Measurements from ENCODE around the gene FOXL2NB. TPM values are rescaled to one million over a fixed set of nuclear protein-coding genes. Genes with fewer than 3 reads are reported as not detected.

FOXL2NB gene
- total RNA-seq, 4 donors from 2014 or later: not detected

DNA sequence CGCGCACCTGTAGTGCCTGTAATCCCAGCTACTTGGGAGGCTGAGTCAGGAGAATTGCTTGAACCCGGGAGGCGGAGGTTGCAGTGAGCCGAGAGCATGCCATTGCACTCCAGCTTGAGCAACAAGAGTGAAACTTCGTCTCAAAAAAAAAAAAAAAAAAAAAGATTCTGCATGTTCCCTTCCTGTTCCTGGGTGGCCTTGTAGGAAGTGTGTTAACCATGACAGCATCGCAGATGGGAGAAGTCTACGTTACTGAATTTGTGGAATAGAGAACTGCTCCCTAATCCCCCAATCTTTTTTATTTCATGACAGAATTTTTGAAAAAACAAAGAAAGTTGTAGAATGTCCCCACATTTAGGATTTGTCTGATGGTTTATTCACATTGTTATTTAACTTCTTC lies 45.5 kb upstream of the FOXL2NB start:
- in situ Hi-C loops (cut with MboI; ENCODE audit: low pct_ligation_motif_present in 1 of 4, low pct_unique_long_range_greater_than_20kb in 1 of 4, low sequenced_read_pairs in 3 of 4) (no loop called here), intact Hi-C loops (cut with DNase I; ENCODE audit: low total_unique reads) (no loop called here)
- H3K9me3 ChIP-seq: no peaks in the 10 kb centered on the region
- H3K27me3 ChIP-seq: no peaks in the 10 kb centered on the region
- TF ChIP-seq, protein P1, sequence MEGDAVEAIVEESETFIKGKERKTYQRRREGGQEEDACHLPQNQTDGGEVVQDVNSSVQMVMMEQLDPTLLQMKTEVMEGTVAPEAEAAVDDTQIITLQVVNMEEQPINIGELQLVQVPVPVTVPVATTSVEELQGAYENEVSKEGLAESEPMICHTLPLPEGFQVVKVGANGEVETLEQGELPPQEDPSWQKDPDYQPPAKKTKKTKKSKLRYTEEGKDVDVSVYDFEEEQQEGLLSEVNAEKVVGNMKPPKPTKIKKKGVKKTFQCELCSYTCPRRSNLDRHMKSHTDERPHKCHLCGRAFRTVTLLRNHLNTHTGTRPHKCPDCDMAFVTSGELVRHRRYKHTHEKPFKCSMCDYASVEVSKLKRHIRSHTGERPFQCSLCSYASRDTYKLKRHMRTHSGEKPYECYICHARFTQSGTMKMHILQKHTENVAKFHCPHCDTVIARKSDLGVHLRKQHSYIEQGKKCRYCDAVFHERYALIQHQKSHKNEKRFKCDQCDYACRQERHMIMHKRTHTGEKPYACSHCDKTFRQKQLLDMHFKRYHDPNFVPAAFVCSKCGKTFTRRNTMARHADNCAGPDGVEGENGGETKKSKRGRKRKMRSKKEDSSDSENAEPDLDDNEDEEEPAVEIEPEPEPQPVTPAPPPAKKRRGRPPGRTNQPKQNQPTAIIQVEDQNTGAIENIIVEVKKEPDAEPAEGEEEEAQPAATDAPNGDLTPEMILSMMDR (IDR thresholded peaks at IDR 0.05): no peak
- TF ChIP-seq POLR2AphosphoS5 (IDR thresholded peaks at IDR 0.05) (no peak), EP300 (IDR thresholded peaks at IDR 0.05; ENCODE audit: low read depth) (no peak), POLR2A (IDR thresholded peaks at IDR 0.05) (no peak)
- H3K4me3 ChIP-seq: no peak overlapping the region
- WGBS, 2 donors (ENCODE audit: low coverage in 1 of 2): 14 to 78% methylated on average over 2 to 8 of the region's 8 CpGs
- no peak overlapping the region for H3K27ac ChIP-seq
- no peaks in the 10 kb centered on the region for H3K36me3 ChIP-seq
- peaks cover 0 to 19% (median 8%) of the 10 kb centered on the region in 4 donors for H3K4me1 ChIP-seq
- DNase-seq: no peak

DNA sequence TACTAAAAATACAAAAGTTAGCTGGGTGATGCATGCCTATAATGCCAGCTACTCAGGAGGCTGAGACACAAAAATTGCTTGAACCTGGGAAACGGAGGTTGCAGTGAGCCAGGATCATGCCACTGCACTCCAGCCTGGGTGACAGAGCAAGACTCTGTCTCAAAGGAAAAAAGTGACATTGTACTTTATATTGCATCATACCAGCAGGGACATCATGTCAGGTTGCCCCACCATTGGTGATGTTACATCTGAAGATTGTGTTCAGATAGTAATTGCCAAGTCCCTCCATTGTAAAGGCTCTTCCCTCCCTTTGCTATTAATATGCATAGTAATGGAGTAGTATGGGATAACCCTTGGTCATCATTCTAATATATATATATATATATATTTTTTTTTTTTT lies 44.8 kb upstream of the FOXL2NB start:
- intact Hi-C loops (cut with DNase I; ENCODE audit: low total_unique reads) (no loop called here), in situ Hi-C loops (cut with MboI; ENCODE audit: low pct_ligation_motif_present in 1 of 4, low pct_unique_long_range_greater_than_20kb in 1 of 4, low sequenced_read_pairs in 3 of 4) (no loop called here)
- WGBS, 2 donors (ENCODE audit: low coverage in 1 of 2): 75% methylated on average over 1 of the region's 1 CpG; no CpG with 5 or more reads in 1 of the 2 donors
- DNase-seq: no peak
- Histone ChIP-seq H3K27ac (no peak overlapping the region), H3K27me3 (no peaks in the 10 kb centered on the region), H3K4me1 (peaks cover 0 to 19% (median 8%) of the 10 kb centered on the region in 4 donors), H3K4me3 (no peak overlapping the region), H3K36me3 (no peaks in the 10 kb centered on the region), H3K9me3 (no peaks in the 10 kb centered on the region)
- no peak for TF ChIP-seq EP300 (IDR thresholded peaks at IDR 0.05; ENCODE audit: low read depth)
- no peak for TF ChIP-seq POLR2AphosphoS5 (IDR thresholded peaks at IDR 0.05)
- TF ChIP-seq, protein P1 (IDR thresholded peaks at IDR 0.05): no peak
- no peak for TF ChIP-seq POLR2A (IDR thresholded peaks at IDR 0.05)

DNA sequence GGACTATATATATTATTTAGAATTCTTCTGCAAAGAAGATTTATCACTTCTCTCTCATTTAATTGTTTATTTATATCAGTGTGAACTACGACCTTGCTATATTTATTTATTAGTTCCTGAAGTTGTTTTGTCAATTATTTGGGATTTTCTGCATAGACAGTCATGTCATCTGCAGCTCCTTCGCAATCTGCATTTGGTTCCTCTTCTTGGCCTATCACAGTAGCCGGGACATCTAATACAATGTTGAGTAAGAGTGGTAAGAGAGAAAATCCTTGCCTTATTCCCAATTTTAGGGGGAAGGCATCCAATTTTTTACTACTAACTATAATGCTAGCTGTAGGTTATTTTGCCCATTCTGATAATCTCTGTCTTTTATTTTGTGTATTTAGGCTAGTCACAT lies 39.5 kb upstream of the FOXL2NB start:
- in situ Hi-C loops (cut with MboI; ENCODE audit: low pct_ligation_motif_present in 1 of 4, low pct_unique_long_range_greater_than_20kb in 1 of 4, low sequenced_read_pairs in 3 of 4): no loop called here
- no peak overlapping the region for H3K27ac ChIP-seq
- intact Hi-C loops (cut with DNase I; ENCODE audit: low total_unique reads): no loop called here
- TF ChIP-seq, protein P1 (IDR thresholded peaks at IDR 0.05): no peak
- TF ChIP-seq EP300 (IDR thresholded peaks at IDR 0.05; ENCODE audit: low read depth): no peak
- no peak for TF ChIP-seq POLR2AphosphoS5 (IDR thresholded peaks at IDR 0.05)
- no peak for TF ChIP-seq POLR2A (IDR thresholded peaks at IDR 0.05)
- H3K36me3 ChIP-seq: no peaks in the 10 kb centered on the region
- DNase-seq: no peak
- 76 to 78% methylated on average over 3 of the region's 3 CpGs for WGBS, 2 donors (ENCODE audit: low coverage in 1 of 2)
- no peaks in the 10 kb centered on the region for H3K27me3 ChIP-seq
- H3K4me1 ChIP-seq: no peaks in the 10 kb centered on the region
- no peaks in the 10 kb centered on the region for H3K9me3 ChIP-seq
- no peak overlapping the region for H3K4me3 ChIP-seq

GRCh38 chr3:138908846-138909245 lies 38.2 kb upstream of the FOXL2NB start:
- Histone ChIP-seq H3K27ac (no peak overlapping the region), H3K4me3 (no peak overlapping the region), H3K27me3 (no peaks in the 10 kb centered on the region), H3K4me1 (no peaks in the 10 kb centered on the region), H3K36me3 (no peaks in the 10 kb centered on the region), H3K9me3 (no peaks in the 10 kb centered on the region)
- TF ChIP-seq, protein P1 (IDR thresholded peaks at IDR 0.05): no peak
- TF ChIP-seq EP300 (IDR thresholded peaks at IDR 0.05; ENCODE audit: low read depth) (no peak), POLR2A (IDR thresholded peaks at IDR 0.05) (no peak), POLR2AphosphoS5 (IDR thresholded peaks at IDR 0.05) (no peak)
- intact Hi-C loops (cut with DNase I; ENCODE audit: low total_unique reads): no loop called here
- in situ Hi-C loops (cut with MboI; ENCODE audit: low pct_ligation_motif_present in 1 of 4, low pct_unique_long_range_greater_than_20kb in 1 of 4, low sequenced_read_pairs in 3 of 4): no loop called here
- DNase-seq: no peak
- 94 to 97% methylated on average over 5 of the region's 5 CpGs for WGBS, 2 donors (ENCODE audit: low coverage in 1 of 2)

Measured in transverse colon (tissue), 4 donors.